ENCODE measurements around the gene LCE6A.

DNA sequence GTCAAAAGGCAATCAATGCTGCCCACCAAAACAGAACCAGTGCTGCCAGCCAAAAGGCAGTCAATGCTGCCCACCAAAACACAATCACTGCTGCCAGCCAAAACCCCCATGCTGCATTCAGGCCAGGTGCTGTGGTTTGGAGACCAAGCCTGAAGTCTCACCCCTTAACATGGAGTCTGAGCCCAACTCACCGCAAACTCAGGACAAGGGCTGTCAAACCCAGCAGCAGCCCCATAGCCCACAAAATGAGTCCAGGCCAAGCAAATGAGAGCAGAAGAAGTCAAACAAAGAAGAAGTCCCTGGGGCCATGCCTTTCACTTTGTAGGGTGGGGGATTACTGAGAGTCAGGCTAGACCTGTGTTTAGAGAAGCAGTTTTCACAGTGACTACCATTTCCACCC lies 41.9 kb downstream of the LCE6A start:
- TF ChIP-seq POLR2A (IDR thresholded peaks at IDR 0.05), result no peak
- TF ChIP-seq, protein P1, sequence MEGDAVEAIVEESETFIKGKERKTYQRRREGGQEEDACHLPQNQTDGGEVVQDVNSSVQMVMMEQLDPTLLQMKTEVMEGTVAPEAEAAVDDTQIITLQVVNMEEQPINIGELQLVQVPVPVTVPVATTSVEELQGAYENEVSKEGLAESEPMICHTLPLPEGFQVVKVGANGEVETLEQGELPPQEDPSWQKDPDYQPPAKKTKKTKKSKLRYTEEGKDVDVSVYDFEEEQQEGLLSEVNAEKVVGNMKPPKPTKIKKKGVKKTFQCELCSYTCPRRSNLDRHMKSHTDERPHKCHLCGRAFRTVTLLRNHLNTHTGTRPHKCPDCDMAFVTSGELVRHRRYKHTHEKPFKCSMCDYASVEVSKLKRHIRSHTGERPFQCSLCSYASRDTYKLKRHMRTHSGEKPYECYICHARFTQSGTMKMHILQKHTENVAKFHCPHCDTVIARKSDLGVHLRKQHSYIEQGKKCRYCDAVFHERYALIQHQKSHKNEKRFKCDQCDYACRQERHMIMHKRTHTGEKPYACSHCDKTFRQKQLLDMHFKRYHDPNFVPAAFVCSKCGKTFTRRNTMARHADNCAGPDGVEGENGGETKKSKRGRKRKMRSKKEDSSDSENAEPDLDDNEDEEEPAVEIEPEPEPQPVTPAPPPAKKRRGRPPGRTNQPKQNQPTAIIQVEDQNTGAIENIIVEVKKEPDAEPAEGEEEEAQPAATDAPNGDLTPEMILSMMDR (IDR thresholded peaks at IDR 0.05), result no peak
